Brain microvascular endothelial cell (primary cell): ENCODE measurements around the gene ZNRF2.

Source experiments
- DNase-seq: peaks from one replicate; pipeline ENCODE4 v3.0.0-alpha.2; 2020
- H3K27ac ChIP-seq: fragments of 250-450 bp; sonication (Bioruptor Pico); 2 replicates; pipeline ENCODE4 v1.5.1; 2020; ENCODE audit warnings: mild to moderate bottlenecking, moderate library complexity
- H3K27me3 ChIP-seq: fragments of 250-450 bp; sonication (Bioruptor Pico); replicated peaks from 2 replicates; pipeline ENCODE4 v1.5.1; 2020; ENCODE audit warnings: mild to moderate bottlenecking
- H3K36me3 ChIP-seq: fragments of 250-450 bp; sonication (Bioruptor Pico); replicated peaks from 2 replicates; pipeline ENCODE4 v1.5.1; 2020; ENCODE audit warnings: mild to moderate bottlenecking
- H3K4me3 ChIP-seq: 2 replicates; pipeline ENCODE4 v1.5.1; 2011; ENCODE audit warnings: low read depth, mild to moderate bottlenecking, control low read depth, low read length, moderate library complexity
- in situ Hi-C: cut with HindIII; loops from 2 replicates; pipeline ENCODE4 v1.10.0; 2017; ENCODE audit warnings: low sequenced_read_pairs, low pct_ligation_motif_present
- TF ChIP-seq, protein P1 (sequence below): IDR thresholded peaks from 2 replicates; pipeline ENCODE4 v1.5.1; 2011; ENCODE audit warnings: low read depth, mild to moderate bottlenecking, moderate library complexity, low read length, control low read depth, inconsistent platforms; ENCODE audit errors: missing control alignments

The ZNRF2 gene

DNA sequence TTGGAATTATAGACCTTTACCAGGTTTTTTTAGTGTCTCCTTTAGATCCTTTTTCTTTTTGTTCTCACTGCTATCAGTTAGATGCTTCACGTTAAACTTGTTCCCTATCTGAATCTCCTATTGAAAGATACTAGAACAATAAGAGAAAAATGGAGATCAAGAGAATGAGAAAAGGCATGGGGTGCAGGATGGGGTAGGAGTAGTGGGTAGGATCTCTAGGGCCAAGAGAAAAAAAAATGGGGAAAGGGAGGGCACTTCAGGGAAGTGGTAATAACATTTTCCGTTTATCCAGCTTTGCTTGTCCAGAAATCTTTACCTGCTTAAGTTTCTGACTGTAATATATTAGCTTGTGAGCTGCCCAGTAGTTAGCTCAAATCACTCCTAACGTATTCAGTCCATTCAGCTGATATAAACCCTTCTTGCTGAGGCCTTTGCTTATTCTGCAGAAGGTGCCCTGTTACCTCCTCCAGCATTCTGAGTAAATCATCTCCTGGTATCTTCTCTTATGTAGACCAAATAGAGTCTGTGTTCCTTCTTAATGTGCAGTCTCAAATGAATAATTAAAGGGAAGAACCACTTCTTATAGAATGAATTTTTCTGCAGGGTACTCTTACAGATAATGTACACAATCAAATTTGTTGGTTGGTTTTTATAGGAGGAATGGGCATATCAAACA, 69.7 kb downstream of the ZNRF2 start:
- Histone ChIP-seq H3K27me3 (no peaks in the 10 kb centered on the region), H3K4me3 (no peak overlapping the region), H3K27ac (no peak overlapping the region), H3K36me3 (no peaks in the 10 kb centered on the region)
- no peak for DNase-seq
- in situ Hi-C loops, result no loop called here
- TF ChIP-seq, protein P1, sequence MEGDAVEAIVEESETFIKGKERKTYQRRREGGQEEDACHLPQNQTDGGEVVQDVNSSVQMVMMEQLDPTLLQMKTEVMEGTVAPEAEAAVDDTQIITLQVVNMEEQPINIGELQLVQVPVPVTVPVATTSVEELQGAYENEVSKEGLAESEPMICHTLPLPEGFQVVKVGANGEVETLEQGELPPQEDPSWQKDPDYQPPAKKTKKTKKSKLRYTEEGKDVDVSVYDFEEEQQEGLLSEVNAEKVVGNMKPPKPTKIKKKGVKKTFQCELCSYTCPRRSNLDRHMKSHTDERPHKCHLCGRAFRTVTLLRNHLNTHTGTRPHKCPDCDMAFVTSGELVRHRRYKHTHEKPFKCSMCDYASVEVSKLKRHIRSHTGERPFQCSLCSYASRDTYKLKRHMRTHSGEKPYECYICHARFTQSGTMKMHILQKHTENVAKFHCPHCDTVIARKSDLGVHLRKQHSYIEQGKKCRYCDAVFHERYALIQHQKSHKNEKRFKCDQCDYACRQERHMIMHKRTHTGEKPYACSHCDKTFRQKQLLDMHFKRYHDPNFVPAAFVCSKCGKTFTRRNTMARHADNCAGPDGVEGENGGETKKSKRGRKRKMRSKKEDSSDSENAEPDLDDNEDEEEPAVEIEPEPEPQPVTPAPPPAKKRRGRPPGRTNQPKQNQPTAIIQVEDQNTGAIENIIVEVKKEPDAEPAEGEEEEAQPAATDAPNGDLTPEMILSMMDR, result no peak

DNA sequence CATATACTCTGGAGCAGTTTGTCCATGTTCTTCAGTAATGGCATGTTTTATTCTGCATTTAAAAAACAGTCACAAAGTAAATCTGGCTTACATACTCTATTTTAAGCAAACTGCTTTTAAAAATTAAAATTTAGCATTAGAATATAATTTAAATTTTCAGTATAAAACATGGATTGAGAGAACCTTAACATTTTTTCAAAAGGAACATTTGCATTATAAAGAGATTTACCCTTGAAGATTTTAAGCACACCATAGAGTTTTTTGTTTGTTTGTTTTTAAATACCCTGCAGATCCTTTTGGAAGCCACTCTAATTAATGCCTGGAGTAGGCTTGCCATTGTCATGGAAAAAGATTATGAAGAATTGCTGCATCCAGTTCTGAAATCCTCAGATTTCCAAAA, 70.4 kb downstream of the ZNRF2 start:
- TF ChIP-seq, protein P1, result no peak
- no peak overlapping the region for H3K4me3 ChIP-seq

DNA sequence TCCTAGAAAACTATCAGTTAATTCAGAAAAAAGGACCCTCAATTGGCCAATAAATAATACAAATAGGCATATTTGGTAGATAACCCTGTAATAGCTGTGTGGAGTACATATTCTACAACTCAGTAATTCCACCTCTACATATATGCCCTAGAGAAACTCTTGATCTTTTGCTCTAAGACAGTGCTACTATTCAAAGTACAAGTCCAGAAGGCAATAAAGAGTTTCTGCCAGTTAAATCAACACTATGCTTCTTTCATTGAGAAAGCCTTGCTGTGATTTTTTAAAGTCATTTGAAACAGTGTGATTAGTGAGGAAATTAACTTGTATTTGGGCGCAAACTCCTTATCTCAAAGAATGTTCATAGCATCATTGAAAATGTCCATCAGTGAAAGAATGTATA, 75.6 kb downstream of the ZNRF2 start:
- TF ChIP-seq, protein P1, result no peak
- no peak for DNase-seq
- in situ Hi-C loops, result no loop called here
- Histone ChIP-seq H3K4me3 (no peak overlapping the region), H3K27ac (no peak overlapping the region), H3K36me3 (no peaks in the 10 kb centered on the region), H3K27me3 (no peaks in the 10 kb centered on the region)

More for the DNA sequence above, 70.4 kb downstream of the ZNRF2 start:
- no peak for DNase-seq
- in situ Hi-C loops, result no loop called here
- Histone ChIP-seq H3K27me3 (no peaks in the 10 kb centered on the region), H3K27ac (no peak overlapping the region), H3K36me3 (no peaks in the 10 kb centered on the region)

DNA sequence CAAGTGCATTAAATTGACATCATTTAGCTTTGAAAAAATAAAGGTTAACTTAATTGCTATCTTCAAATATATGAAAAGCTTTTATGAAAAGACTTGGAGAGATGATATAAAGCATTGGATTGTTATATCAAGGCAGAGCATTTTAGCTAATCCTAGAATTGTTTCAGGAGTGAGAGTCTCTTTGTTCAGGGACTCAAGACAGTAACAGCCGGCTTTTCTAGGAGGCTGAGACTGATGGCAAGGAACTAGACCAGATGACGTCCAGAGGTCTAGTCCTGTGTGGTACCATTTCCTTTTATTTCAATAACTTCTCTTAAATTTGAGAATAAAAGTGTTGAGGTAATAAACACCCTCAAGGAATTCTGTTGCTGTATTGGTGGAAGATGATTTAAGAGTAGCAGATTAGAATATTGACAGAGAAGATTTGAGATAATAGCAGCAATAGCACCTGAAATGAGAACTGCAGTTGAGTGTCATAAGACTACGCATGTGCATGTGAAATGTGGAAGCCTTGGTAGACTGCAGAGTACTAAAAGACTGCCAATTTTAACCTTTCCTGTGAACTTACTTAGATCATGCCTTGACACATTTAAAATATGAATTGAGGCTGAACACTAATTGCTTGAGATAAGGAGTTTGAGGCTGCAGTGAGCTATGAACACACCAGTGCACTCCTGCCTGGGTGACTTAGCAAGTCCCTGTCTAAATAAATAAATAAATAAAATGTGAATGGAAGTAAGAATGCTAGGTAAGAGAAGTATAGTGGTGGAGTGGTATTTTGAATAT, 79.6 kb downstream of the ZNRF2 start:
- in situ Hi-C loops, result no loop called here

DNA sequence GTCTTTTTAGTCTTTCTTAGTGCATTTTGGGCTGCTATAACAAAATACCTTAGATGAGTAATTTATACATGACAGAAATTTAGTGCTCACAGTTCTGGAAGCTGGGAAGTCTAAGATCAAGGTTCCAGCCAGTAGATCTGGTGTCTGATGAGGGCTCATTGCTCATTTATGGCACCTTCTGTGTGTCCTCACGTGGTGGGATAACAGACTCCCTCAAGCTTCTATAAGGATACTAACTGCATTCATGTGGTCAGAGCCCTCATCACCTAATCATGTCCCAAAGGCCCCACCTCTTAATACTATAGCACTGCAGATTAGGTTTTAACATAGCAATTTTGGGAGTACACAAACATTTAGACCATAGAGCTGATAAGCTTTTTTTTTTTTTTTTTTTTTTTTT, 80.4 kb downstream of the ZNRF2 start:
- no peak overlapping the region for H3K4me3 ChIP-seq
- in situ Hi-C loops, result no loop called here
- no peak overlapping the region for H3K27ac ChIP-seq
- TF ChIP-seq, protein P1, result no peak
- H3K27me3 ChIP-seq, result no peaks in the 10 kb centered on the region
- DNase-seq, result no peak
- H3K36me3 ChIP-seq, result no peaks in the 10 kb centered on the region

More for the DNA sequence above, 79.6 kb downstream of the ZNRF2 start:
- DNase-seq, result no peak
- H3K4me3 ChIP-seq, result no peak overlapping the region
- H3K27ac ChIP-seq, result no peak overlapping the region
- TF ChIP-seq, protein P1, result no peak
- H3K36me3 ChIP-seq, result no peaks in the 10 kb centered on the region
- H3K27me3 ChIP-seq, result no peaks in the 10 kb centered on the region
